Duodenal mucosa (tissue), 2 donors: ENCODE data around the gene CD33.

Source experiments
- H3K27ac ChIP-seq: one replicate; pipeline ENCODE4 v1.7.0; 2013; ENCODE audit warnings: low read depth, low read length
- H3K27me3 ChIP-seq, 2 donors: one replicate each; pipeline ENCODE4 v1.7.0; 2013; ENCODE audit warnings: low read length in 2 of 2, control low read depth in 1 of 2; ENCODE audit not compliant: insufficient read depth in 2 of 2, control insufficient read depth in 1 of 2
- H3K36me3 ChIP-seq, 2 donors: one replicate each; pipeline ENCODE4 v1.7.0; 2013; ENCODE audit warnings: low read length in 2 of 2, control low read depth in 1 of 2; ENCODE audit not compliant: insufficient read depth in 2 of 2, control insufficient read depth in 1 of 2
- H3K4me1 ChIP-seq, 2 donors: one replicate each; pipeline ENCODE4 v1.7.0; 2013; ENCODE audit warnings: low read length in 2 of 2, control low read depth in 1 of 2; ENCODE audit not compliant: insufficient read depth in 2 of 2, control insufficient read depth in 1 of 2
- H3K4me3 ChIP-seq, 2 donors: one replicate each; pipeline ENCODE4 v1.7.0; 2013; ENCODE audit warnings: low read length in 2 of 2, low read depth in 1 of 2
- H3K9ac ChIP-seq, 2 donors: one replicate each; pipeline ENCODE4 v1.7.0; 2013; ENCODE audit warnings: low read length in 2 of 2, low read depth in 1 of 2
- H3K9me3 ChIP-seq, 2 donors: one replicate each; pipeline ENCODE4 v1.7.0; 2013; ENCODE audit warnings: low read length in 2 of 2, control low read depth in 1 of 2; ENCODE audit not compliant: control insufficient read depth in 1 of 2

CD33 gene

GRCh38 chr19:51192689-51193088, 32.2 kb upstream of the CD33 start:
- Histone ChIP-seq H3K4me3 (no peak overlapping the region), H3K4me1 (no peaks in the 10 kb centered on the region), H3K27ac (no peak overlapping the region), H3K9me3 (no peaks in the 10 kb centered on the region), H3K36me3 (no peaks in the 10 kb centered on the region), H3K27me3 (no peaks in the 10 kb centered on the region), H3K9ac (no peak overlapping the region)

GRCh38 chr19:51194527-51195315, 30.2 kb upstream of the CD33 start:
- Histone ChIP-seq H3K4me3 (no peak overlapping the region), H3K9ac (no peak overlapping the region), H3K27ac (no peak overlapping the region), H3K4me1 (no peaks in the 10 kb centered on the region), H3K36me3 (no peaks in the 10 kb centered on the region), H3K27me3 (no peaks in the 10 kb centered on the region), H3K9me3 (no peaks in the 10 kb centered on the region)

GRCh38 chr19:51195316-51195586, 29.6 kb upstream of the CD33 start:
- no peak overlapping the region for H3K4me3 ChIP-seq

GRCh38 chr19:51195616-51196015, 29.3 kb upstream of the CD33 start:
- no peaks in the 10 kb centered on the region for H3K4me1 ChIP-seq
- H3K9me3 ChIP-seq, result no peaks in the 10 kb centered on the region
- H3K27ac ChIP-seq, result no peak overlapping the region
- no peaks in the 10 kb centered on the region for H3K36me3 ChIP-seq
- H3K27me3 ChIP-seq, result no peaks in the 10 kb centered on the region
- H3K9ac ChIP-seq, result no peak overlapping the region
- H3K4me3 ChIP-seq, result no peak overlapping the region

More at GRCh38 chr19:51195316-51195586, 29.6 kb upstream of the CD33 start:
- no peak overlapping the region for H3K9ac ChIP-seq
- H3K36me3 ChIP-seq, result no peaks in the 10 kb centered on the region
- H3K4me1 ChIP-seq, result no peaks in the 10 kb centered on the region
- no peak overlapping the region for H3K27ac ChIP-seq
- no peaks in the 10 kb centered on the region for H3K9me3 ChIP-seq
- no peaks in the 10 kb centered on the region for H3K27me3 ChIP-seq

- Histone ChIP-seq H3K27me3 (no peaks in the 10 kb centered on the region), H3K9me3 (no peaks in the 10 kb centered on the region)
These were observed 28.7 kb upstream of the CD33 start for GRCh38 chr19:51196181-51196580.

GRCh38 chr19:51198641-51199040, 26.2 kb upstream of the CD33 start:
- Histone ChIP-seq H3K36me3 (no peaks in the 10 kb centered on the region), H3K4me1 (no peaks in the 10 kb centered on the region), H3K27ac (no peak overlapping the region), H3K27me3 (no peaks in the 10 kb centered on the region), H3K9me3 (no peaks in the 10 kb centered on the region), H3K4me3 (no peak overlapping the region), H3K9ac (no peak overlapping the region)

More at GRCh38 chr19:51196181-51196580, 28.7 kb upstream of the CD33 start:
- Histone ChIP-seq H3K36me3 (no peaks in the 10 kb centered on the region), H3K4me1 (no peaks in the 10 kb centered on the region), H3K27ac (no peak overlapping the region), H3K9ac (no peak overlapping the region), H3K4me3 (no peak overlapping the region)

- Histone ChIP-seq H3K4me3 (no peak overlapping the region), H3K36me3 (no peaks in the 10 kb centered on the region), H3K4me1 (no peaks in the 10 kb centered on the region), H3K27ac (no peak overlapping the region), H3K9ac (no peak overlapping the region), H3K27me3 (no peaks in the 10 kb centered on the region), H3K9me3 (no peaks in the 10 kb centered on the region)
These were observed 24.7 kb upstream of the CD33 start for GRCh38 chr19:51200071-51200666.

- Histone ChIP-seq H3K9ac (no peak overlapping the region), H3K27ac (no peak overlapping the region), H3K4me1 (no peaks in the 10 kb centered on the region), H3K36me3 (no peaks in the 10 kb centered on the region), H3K9me3 (no peaks in the 10 kb centered on the region), H3K27me3 (no peaks in the 10 kb centered on the region), H3K4me3 (no peak overlapping the region)
These were observed 23.2 kb upstream of the CD33 start for GRCh38 chr19:51201712-51202111.

- Histone ChIP-seq H3K9ac (no peak overlapping the region), H3K4me3 (no peak overlapping the region), H3K27me3 (no peaks in the 10 kb centered on the region), H3K27ac (no peak overlapping the region), H3K36me3 (no peaks in the 10 kb centered on the region), H3K4me1 (no peaks in the 10 kb centered on the region), H3K9me3 (no peaks in the 10 kb centered on the region)
These were observed 21.0 kb upstream of the CD33 start for GRCh38 chr19:51203916-51204315.

GRCh38 chr19:51204321-51204720, 20.6 kb upstream of the CD33 start:
- Histone ChIP-seq H3K27ac (no peak overlapping the region), H3K27me3 (no peaks in the 10 kb centered on the region), H3K36me3 (no peaks in the 10 kb centered on the region), H3K4me1 (no peaks in the 10 kb centered on the region), H3K9me3 (no peaks in the 10 kb centered on the region), H3K9ac (no peak overlapping the region), H3K4me3 (no peak overlapping the region)
